HG02759 (cell line): ENCODE results near the gene EMC10.

Experiments used
- ATAC-seq: cut with Tn5 transposase; IDR thresholded peaks from one replicate; pipeline ENCODE4 v1.9.1; 2021; ENCODE audit warnings: mild to moderate bottlenecking, moderate library complexity; ENCODE audit not compliant: unreplicated experiment

Gene EMC10

GRCh38 chr19:50477751-50478515, 1.6 kb downstream of the EMC10 start:
- ATAC-seq = no peak

GRCh38 chr19:50478901-50479715, 2.8 kb downstream of the EMC10 start:
- ATAC-seq = no peak

DNA sequence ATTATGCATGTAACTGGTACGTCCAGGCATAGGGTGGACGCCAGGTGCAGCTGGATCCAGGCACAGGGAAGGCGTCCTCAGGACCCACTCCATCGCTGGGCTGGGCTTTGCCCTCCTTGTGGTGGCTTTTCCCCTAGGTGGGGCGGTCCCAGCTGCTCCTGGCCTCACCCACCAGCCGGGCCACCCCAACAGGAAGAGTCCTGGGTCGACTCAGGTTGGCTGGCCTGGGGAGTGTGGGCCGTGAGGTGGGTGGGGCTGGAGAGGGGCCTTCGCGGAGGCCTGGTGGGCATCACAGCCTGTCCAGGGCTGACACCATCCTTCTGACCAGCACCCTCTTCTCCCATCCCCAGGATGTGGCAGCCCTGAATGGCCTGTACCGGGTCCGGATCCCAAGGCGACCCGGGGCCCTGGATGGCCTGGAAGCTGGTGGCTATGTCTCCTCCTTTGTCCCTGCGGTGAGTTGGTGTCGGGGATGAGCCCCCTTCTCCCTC, 3.5 kb downstream of the EMC10 start:
- no peak for ATAC-seq

- no peak for ATAC-seq
Measured at GRCh38 chr19:50480281-50481111, 4.2 kb downstream of the EMC10 start.

DNA sequence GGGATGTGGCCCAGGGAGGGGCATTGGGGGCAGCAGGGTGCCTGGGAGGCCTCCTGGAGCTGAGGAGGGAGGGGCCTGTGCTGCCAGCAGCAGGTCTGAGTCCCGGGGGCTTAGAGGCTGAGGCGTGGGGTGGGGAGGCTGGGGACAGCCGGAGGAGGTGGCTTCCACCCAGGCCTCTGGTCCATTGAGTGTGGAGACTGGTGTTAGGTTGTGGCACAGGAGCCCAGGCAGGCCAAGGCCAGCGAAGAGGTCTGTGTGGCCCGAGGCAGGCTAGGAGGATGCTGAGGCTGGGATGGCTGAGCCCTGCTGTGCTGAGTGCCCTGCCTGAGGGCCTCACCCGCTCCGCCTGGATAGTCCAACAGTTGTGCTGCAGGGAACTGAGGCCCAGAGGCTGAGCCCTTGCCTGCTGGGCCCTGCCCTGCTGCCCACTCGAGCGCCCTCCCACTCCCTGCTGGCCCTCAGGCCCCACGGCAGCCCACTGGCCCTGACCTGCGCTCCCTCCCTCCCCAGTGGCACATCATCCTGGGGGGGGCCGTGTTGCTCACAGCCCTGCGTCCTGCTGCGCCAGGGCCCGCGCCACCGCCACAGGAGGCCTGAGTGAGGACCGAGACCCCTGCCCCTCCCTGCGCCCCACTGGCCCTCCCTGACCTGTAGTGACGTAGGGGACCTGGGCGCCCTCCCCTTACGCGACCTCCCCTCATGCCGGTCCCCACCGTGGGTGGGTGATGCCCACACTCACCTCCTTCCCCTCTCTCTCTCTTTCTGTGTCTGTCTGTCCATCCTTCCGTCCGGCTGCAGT, 5.2 kb downstream of the EMC10 start:
- ATAC-seq = no peak

DNA sequence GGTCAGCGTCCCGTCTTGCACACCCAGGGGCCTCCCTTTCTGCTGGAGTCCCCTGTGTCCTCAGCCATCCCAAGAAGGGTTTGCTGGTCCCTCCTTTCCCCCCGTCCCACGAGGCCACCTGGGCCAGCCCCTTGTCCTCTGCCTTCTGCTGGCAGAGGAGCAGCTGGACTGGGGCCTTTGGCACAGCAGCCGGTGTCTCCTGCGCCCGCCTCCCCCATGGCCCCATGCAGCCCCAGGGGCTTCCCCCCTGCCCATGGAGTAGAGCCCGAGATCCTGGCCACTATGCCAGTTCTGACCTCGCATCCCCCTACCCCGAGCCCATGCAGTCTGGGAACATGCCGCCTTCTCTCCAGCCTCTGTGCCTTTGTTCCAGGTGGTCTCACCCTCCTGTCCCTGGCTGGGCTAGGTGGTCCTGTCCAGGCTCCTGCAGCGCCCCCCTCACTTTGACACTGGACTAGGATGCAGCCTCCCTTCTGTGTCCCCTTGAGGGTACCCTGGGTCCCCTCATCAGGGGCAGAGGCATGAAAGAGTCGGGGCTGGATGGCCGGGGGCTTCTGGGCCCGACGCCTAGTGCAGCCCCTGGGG, 6.1 kb downstream of the EMC10 start:
- ATAC-seq = no peak

GRCh38 chr19:50482916-50483315, 6.6 kb downstream of the EMC10 start:
- no peak for ATAC-seq

- ATAC-seq = no peak
Measured at GRCh38 chr19:50485284-50485955, 9.1 kb downstream of the EMC10 start.

DNA sequence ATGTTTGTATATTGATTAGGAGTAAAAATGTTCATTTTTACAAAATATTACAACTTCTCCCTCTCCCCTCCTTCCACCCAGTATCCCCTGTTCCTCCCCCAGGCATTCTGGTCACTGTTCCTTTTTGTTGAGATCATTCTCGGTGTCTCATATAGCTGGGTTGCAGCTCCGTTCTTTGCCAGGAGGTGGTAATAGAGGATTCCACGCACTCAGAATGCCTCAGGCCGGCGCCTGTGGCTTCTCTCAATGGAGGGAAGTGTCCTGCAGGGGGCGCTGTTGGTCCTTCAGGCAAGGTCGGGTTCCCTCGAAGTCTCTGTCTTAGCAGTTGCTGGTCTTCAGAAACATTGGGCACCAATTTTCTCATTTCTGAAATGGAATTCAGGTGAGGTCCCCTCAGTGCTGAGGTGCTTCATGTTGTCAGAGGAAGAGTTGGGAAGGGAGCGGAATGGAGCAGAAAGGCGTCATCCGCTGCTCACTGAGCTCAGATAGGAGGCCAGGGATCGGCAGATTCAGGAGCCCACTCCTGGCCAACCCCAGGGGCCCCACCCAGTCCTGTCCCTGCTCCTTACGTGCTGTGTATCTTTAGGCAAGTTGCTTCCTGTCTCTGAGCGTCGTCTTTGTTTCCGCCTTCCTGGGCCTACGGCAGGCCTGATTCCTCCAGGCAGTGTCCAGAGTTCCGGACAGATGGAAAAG, 10.7 kb downstream of the EMC10 start:
- ATAC-seq = no peak

DNA sequence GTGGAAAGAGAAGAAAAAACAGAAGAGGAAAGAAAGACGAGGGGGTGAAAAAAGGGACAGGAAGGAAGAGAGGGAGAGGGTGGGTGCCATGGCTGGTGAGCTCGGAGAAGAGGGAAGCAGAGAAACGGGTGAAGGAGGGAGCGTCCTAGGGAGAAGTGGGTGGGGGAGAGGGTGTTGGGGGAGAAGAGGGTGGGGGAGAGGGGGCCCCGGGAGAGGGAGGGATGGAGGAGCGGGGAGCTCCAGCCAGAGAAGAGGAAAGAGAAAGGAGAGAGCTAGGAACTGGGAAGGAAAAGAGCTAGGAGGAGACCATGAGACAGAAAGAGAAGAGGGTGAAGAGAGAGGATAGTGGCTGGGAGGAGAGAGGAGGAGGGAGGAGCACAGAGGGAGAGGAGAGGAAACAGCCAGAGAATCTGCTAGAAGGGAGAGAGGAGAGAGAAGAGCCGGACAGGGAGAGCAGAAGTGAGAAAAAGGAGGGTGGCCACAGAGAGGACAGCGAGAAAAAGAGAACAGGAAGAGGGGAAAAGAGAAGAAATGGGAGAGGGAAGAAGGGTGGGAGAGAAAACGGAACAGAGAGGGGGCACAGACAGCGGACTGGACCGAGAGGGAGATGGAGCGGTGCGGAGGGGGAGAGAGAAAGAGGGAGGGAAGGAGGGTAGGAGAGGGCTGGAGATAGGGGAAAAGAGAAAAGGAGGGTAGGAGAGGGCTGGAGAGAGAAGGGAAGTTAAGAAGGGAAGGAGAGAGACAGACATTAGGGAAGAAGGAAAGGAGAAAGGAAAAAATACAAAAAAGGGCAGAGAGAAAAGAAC, 12.3 kb downstream of the EMC10 start:
- ATAC-seq = no peak

GRCh38 chr19:50489461-50490011, 13.2 kb downstream of the EMC10 start:
- no peak for ATAC-seq

- no peak for ATAC-seq
Measured at GRCh38 chr19:50490411-50490811, 14.1 kb downstream of the EMC10 start.

- no peak for ATAC-seq
Measured at GRCh38 chr19:50490991-50491472, 14.7 kb downstream of the EMC10 start.

- ATAC-seq = no peak
Measured at GRCh38 chr19:50492303-50493052, 16.2 kb downstream of the EMC10 start.

DNA sequence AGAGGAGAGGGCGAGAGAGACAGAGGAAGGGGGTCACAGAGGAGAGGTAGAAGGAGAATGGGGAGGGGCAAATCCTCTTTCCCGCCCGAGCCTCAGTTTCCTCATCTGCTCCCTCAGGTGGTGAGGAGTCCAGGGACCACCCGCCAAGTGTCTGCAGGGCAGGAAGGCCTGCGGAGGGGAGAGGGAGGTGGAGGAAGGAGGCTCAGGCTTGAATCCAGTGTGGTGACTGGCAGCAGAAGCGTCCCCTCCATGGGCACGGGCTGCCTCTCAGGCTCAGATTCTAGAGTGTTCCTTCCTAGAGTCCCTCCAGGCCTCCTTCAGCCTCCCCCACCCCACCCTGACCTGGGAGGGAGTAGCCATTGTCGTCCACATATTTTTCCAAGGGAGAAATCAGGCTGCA, 16.9 kb downstream of the EMC10 start:
- ATAC-seq = no peak

- ATAC-seq = no peak
Measured at GRCh38 chr19:50494186-50495019, 18.1 kb downstream of the EMC10 start.
